IMR-90 (cell line): ENCODE measurements around the gene MBD1. TPM values are rescaled to one million over a fixed set of nuclear protein-coding genes. Genes with fewer than 3 reads are reported as not detected.

Source experiments
- ATAC-seq: fragments of 200-7000 bp; cut with Tn5 transposase; 2 replicates; pipeline ENCODE4 v1.9.1; 2020; ENCODE audit warnings: low read depth, mild to moderate bottlenecking, moderate library complexity
- BruUV-seq: library from RNA; stranded (reverse); fragments of 400-500 nt; replicated peaks from 2 replicates; lab custom pipeline; 2021; lab: Mats Ljungman, UMichigan
- CTCF ChIA-PET: fragments of 300-600 bp; formaldehyde crosslinking; extraction: SDS; loops from one replicate; lab custom pipeline; 2021; ENCODE audit warnings: antibody characterized with exemption; lab: Yijun Ruan, JAX
- POLR2A ChIA-PET: fragments of 300-600 bp; sonication (Branson Sonifier 250); formaldehyde crosslinking; loops from one replicate; lab custom pipeline; 2022; ENCODE audit warnings: antibody characterized with exemption; ENCODE audit not compliant: unreplicated experiment; lab: Charles Lee
- DNase-seq: peaks from one replicate; pipeline ENCODE4 v3.0.0; 2013
- H2AFZ ChIP-seq: replicated peaks from 2 replicates; pipeline ENCODE3; 2013; ENCODE audit warnings: low read length, mild to moderate bottlenecking; ENCODE audit not compliant: poor library complexity
- H2AK5ac ChIP-seq: 2 replicates; pipeline ENCODE4 v1.6.1; 2013; ENCODE audit warnings: low read depth, low read length, inconsistent platforms
- H2AK9ac ChIP-seq: replicated peaks from 2 replicates; pipeline ENCODE3; 2013; ENCODE audit warnings: mild to moderate bottlenecking, low read depth, low read length, moderate library complexity; ENCODE audit not compliant: poor library complexity
- H2BK120ac ChIP-seq: 2 replicates; pipeline ENCODE4 v1.6.1; 2013; ENCODE audit warnings: low read depth, low read length, inconsistent platforms
- H2BK15ac ChIP-seq: 3 replicates; pipeline ENCODE4 v1.6.1; 2013; ENCODE audit warnings: low read depth, low read length, inconsistent platforms
- H2BK20ac ChIP-seq: 2 replicates; pipeline ENCODE4 v1.6.1; 2013; ENCODE audit warnings: low read depth, mild to moderate bottlenecking, inconsistent platforms, low read length, moderate library complexity
- H2BK5ac ChIP-seq: 2 replicates; pipeline ENCODE4 v1.6.1; 2013; ENCODE audit warnings: mild to moderate bottlenecking, low read depth, low read length, inconsistent platforms; ENCODE audit not compliant: poor library complexity, severe bottlenecking
- H3K14ac ChIP-seq: replicated peaks from 2 replicates; pipeline ENCODE4 v1.6.1; 2013; ENCODE audit warnings: low read depth, low read length, inconsistent platforms
- H3K18ac ChIP-seq: 2 replicates; pipeline ENCODE4 v1.6.1; 2013; ENCODE audit warnings: low read depth, low read length, control low read depth
- H3K23ac ChIP-seq: 2 replicates; pipeline ENCODE4 v1.6.1; 2013; ENCODE audit warnings: low read depth, low read length, inconsistent platforms
- H3K27ac ChIP-seq: 2 replicates; pipeline ENCODE4 v1.5.1; 2013; ENCODE audit warnings: mild to moderate bottlenecking, control low read depth, low read length; ENCODE audit not compliant: insufficient read depth
- H3K27me3 ChIP-seq: 2 replicates; pipeline ENCODE4 v1.6.1; 2013; ENCODE audit warnings: low read length; ENCODE audit not compliant: control insufficient read depth, insufficient read depth
- H3K36me3 ChIP-seq: 2 replicates; pipeline ENCODE4 v1.6.1; 2013; ENCODE audit warnings: low read length, mixed read lengths; ENCODE audit not compliant: control insufficient read depth, insufficient read depth
- H3K4ac ChIP-seq: 2 replicates; pipeline ENCODE4 v1.6.1; 2013; ENCODE audit warnings: low read depth, low read length, inconsistent platforms
- H3K4me1 ChIP-seq: 2 replicates; pipeline ENCODE4 v1.6.1; 2013; ENCODE audit warnings: low read length, mixed read lengths; ENCODE audit not compliant: control insufficient read depth, insufficient read depth
- H3K4me2 ChIP-seq: 2 replicates; pipeline ENCODE4 v1.6.1; 2013; ENCODE audit warnings: low read depth, mild to moderate bottlenecking, control low read depth, low read length, moderate library complexity
- H3K4me3 ChIP-seq: 2 replicates; pipeline ENCODE4 v1.5.1; 2013; ENCODE audit warnings: low read depth, mild to moderate bottlenecking, control low read depth, low read length, moderate library complexity; ENCODE audit not compliant: insufficient read depth
- H3K56ac ChIP-seq: 2 replicates; pipeline ENCODE4 v1.6.1; 2013; ENCODE audit warnings: low read length, inconsistent platforms; ENCODE audit not compliant: insufficient read depth; ENCODE audit errors: extremely low read depth
- H3K79me1 ChIP-seq, 2 experiments: 2 replicates each; pipeline ENCODE4 v1.6.1; 2013; ENCODE audit warnings: low read length in 2 of 2, inconsistent platforms in 1 of 2, low read depth in 1 of 2
- H3K9ac ChIP-seq: 2 replicates; pipeline ENCODE4 v1.6.1; 2013; ENCODE audit warnings: low read depth, low read length, control low read depth
- H3K9me1 ChIP-seq: 2 replicates; pipeline ENCODE4 v1.6.1; 2013; ENCODE audit warnings: low read length, inconsistent platforms; ENCODE audit not compliant: insufficient read depth
- H3K9me3 ChIP-seq: 2 replicates; pipeline ENCODE4 v1.6.1; 2013; ENCODE audit warnings: low read length; ENCODE audit not compliant: control insufficient read depth, insufficient read depth
- H4K20me1 ChIP-seq: 2 replicates; pipeline ENCODE4 v1.6.1; 2013; ENCODE audit warnings: low read length, inconsistent platforms; ENCODE audit not compliant: insufficient read depth
- H4K5ac ChIP-seq: 2 replicates; pipeline ENCODE4 v1.6.1; 2013; ENCODE audit warnings: mild to moderate bottlenecking, low read depth, low read length, control low read depth
- H4K8ac ChIP-seq, 2 experiments: 2 replicates each; pipeline ENCODE4 v1.6.1; 2013; ENCODE audit warnings: low read depth in 2 of 2, low read length in 2 of 2, control low read depth in 1 of 2, inconsistent platforms in 1 of 2
- H4K91ac ChIP-seq: 2 replicates; pipeline ENCODE4 v1.6.1; 2013; ENCODE audit warnings: low read depth, low read length, inconsistent platforms; ENCODE audit not compliant: insufficient read depth
- BHLHE40 ChIP-seq: fragments of 150-350 bp; IDR thresholded peaks from 2 replicates; pipeline ENCODE4 v1.6.1; 2016; ENCODE audit warnings: mild to moderate bottlenecking, low read depth, low read length
- CHD1 ChIP-seq: IDR thresholded peaks from 2 replicates; pipeline ENCODE4 v1.6.1; 2012; ENCODE audit warnings: low read depth, low read length, improper control_type of control experiment
- MAFK ChIP-seq: IDR thresholded peaks from 2 replicates; pipeline ENCODE4 v1.6.1; 2012; ENCODE audit warnings: low read depth, low read length, improper control_type of control experiment
- MAZ ChIP-seq: IDR thresholded peaks from 2 replicates; pipeline ENCODE4 v1.6.1; 2012; ENCODE audit warnings: low read depth, mild to moderate bottlenecking, low read length, improper control_type of control experiment, moderate library complexity, borderline replicate concordance
- MXI1 ChIP-seq: IDR thresholded peaks from 2 replicates; pipeline ENCODE4 v1.6.1; 2012; ENCODE audit warnings: low read depth, mild to moderate bottlenecking, low read length, moderate library complexity, borderline replicate concordance
- POLR2A ChIP-seq: IDR thresholded peaks from 2 replicates; pipeline ENCODE4 v1.6.1; 2012; ENCODE audit warnings: mild to moderate bottlenecking, low read depth, low read length
- RAD21 ChIP-seq: IDR thresholded peaks from 2 replicates; pipeline ENCODE4 v1.6.1; 2012; ENCODE audit warnings: low read length, improper control_type of control experiment
- SMC3 ChIP-seq: fragments of 150-350 bp; IDR thresholded peaks from 2 replicates; pipeline ENCODE4 v1.6.1; 2016; ENCODE audit warnings: low read depth, mild to moderate bottlenecking, antibody characterized with exemption, low read length, moderate library complexity
- WGBS, 2 experiments: methylation state at CpG; one replicate each; pipeline versions ENCODE4 v1.1.5 to v1.1.7; 2013; ENCODE audit warnings: missing lambda C conversion rate in 2 of 2; ENCODE audit not compliant: insufficient read length in 1 of 2; ENCODE audit errors: extremely low coverage in 2 of 2; 5-methylcytosine and 5-hydroxymethylcytosine counted together
- dilution Hi-C: fragments of 300-500 bp; cut with HindIII; formaldehyde crosslinking; loops from one replicate; pipeline ENCODE4 v1.14.3; 2018; ENCODE audit warnings: low sequenced_read_pairs; ENCODE audit not compliant: unreplicated experiment
- in situ Hi-C: fragments of 300-500 bp; cut with MboI; formaldehyde crosslinking; loops from 3 replicates; pipeline ENCODE4 v1.14.3; 2019; ENCODE audit warnings: low sequenced_read_pairs, inconsistent platforms, mixed read lengths
- intact Hi-C: fragments of 100-400 bp; cut with micrococcal nuclease; formaldehyde crosslinking; loops from 2 replicates; pipeline ENCODE4 v1.10.0; 2022
- polyA plus RNA-seq, 3 experiments: library from polyadenylated mRNA; depleted of rRNA; stranded (reverse); fragments of >200 nt; gene quantifications; 2 replicates each; pipeline ENCODE4 v1.2.3, GENCODE V29; 2012; ENCODE audit warnings: low replicate concordance in 1 of 3
- total RNA-seq: library from RNA; depleted of rRNA; stranded (reverse); fragments of >200 nt; gene quantifications from 2 replicates; pipeline ENCODE4 v1.2.3, GENCODE V29; 2012
- TF ChIP-seq, protein P1 (sequence below): fragments of 150-350 bp; IDR thresholded peaks from 2 replicates; pipeline ENCODE4 v1.6.1; 2016; ENCODE audit warnings: low read depth, mild to moderate bottlenecking, low read length, moderate library complexity, borderline replicate concordance
- TF ChIP-seq, protein P2 (sequence below): conservative IDR thresholded peaks from 2 replicates; pipeline ENCODE4 v1.5.1; 2012; ENCODE audit warnings: mild to moderate bottlenecking, low read depth, low read length, improper control_type of control experiment
- TF ChIP-seq, protein P3 (sequence below): fragments of 150-350 bp; IDR thresholded peaks from 2 replicates; pipeline ENCODE4 v1.6.1; 2017; ENCODE audit warnings: mild to moderate bottlenecking, antibody characterized with exemption, low read length, low read depth

MBD1 gene
- total and polyA plus RNA-seq, 2 of the 4 experiments (the other 2 are of a cell fraction), result 31.7 to 56.5 TPM

DNA sequence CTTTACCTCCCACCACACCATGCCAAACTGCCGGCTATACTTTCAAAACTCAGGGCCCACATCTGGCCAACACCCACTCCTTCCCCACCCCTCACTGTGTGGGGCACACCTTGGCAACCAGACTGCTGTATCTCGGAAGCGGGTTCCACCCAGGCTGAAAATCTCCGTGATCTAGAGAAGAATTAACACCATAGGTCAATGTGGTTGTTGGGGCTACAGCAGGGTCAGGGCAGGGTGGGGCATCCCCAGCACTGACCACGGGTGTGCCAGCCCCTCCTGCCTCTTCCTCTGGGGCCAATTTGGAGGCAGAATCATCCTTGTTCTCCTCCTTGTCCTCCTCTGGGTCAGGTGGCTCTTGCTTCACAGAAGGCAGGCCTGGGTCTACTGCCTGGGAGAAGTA, 8.8 kb downstream of the MBD1 start:
- Histone ChIP-seq H3K9ac (no peak overlapping the region), H4K91ac (no peak overlapping the region), H3K36me3 (peaks cover 70% of the 10 kb centered on the region), H4K20me1 (peaks cover 7% of the 10 kb centered on the region), H3K9me1 (peaks cover 11% of the 10 kb centered on the region; the same call in 1 of the 2 replicates), H3K4ac (no peak overlapping the region), H4K5ac (no peak overlapping the region), H3K79me1 (peaks cover 0 to 22% of the 10 kb centered on the region in 2 experiments), H3K4me3 (no peak overlapping the region), H2BK5ac (no peak overlapping the region), H3K23ac (no peak overlapping the region), H4K8ac (no peak overlapping the region), H3K18ac (no peak overlapping the region), H3K27ac (no peak overlapping the region), H3K14ac (no peak overlapping the region), H2AK9ac (no peak overlapping the region), H3K56ac (no peak overlapping the region), H3K9me3 (no peaks in the 10 kb centered on the region), H3K27me3 (no peaks in the 10 kb centered on the region), H2BK15ac (no peak overlapping the region), H3K4me2 (no peak overlapping the region), H2AK5ac (no peak overlapping the region), H2BK120ac (no peak overlapping the region), H2BK20ac (no peak overlapping the region), H2AFZ (no peak overlapping the region), H3K4me1 (no peaks in the 10 kb centered on the region)
- POLR2A ChIA-PET, result no interaction called here
- WGBS, 2 experiments, result 100% methylated on average over 2 of the region's 5 CpGs; no CpG with 5 or more reads in 1 of the 2 experiments
- TF ChIP-seq MXI1 (no peak), MAFK (no peak), POLR2A (no peak), CHD1 (no peak), RAD21 (no peak), BHLHE40 (no peak), MAZ (no peak), SMC3 (no peak)
- TF ChIP-seq, protein P1, sequence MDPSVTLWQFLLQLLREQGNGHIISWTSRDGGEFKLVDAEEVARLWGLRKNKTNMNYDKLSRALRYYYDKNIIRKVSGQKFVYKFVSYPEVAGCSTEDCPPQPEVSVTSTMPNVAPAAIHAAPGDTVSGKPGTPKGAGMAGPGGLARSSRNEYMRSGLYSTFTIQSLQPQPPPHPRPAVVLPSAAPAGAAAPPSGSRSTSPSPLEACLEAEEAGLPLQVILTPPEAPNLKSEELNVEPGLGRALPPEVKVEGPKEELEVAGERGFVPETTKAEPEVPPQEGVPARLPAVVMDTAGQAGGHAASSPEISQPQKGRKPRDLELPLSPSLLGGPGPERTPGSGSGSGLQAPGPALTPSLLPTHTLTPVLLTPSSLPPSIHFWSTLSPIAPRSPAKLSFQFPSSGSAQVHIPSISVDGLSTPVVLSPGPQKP, result no peak
- TF ChIP-seq, protein P2, sequence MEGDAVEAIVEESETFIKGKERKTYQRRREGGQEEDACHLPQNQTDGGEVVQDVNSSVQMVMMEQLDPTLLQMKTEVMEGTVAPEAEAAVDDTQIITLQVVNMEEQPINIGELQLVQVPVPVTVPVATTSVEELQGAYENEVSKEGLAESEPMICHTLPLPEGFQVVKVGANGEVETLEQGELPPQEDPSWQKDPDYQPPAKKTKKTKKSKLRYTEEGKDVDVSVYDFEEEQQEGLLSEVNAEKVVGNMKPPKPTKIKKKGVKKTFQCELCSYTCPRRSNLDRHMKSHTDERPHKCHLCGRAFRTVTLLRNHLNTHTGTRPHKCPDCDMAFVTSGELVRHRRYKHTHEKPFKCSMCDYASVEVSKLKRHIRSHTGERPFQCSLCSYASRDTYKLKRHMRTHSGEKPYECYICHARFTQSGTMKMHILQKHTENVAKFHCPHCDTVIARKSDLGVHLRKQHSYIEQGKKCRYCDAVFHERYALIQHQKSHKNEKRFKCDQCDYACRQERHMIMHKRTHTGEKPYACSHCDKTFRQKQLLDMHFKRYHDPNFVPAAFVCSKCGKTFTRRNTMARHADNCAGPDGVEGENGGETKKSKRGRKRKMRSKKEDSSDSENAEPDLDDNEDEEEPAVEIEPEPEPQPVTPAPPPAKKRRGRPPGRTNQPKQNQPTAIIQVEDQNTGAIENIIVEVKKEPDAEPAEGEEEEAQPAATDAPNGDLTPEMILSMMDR, result no peak
- TF ChIP-seq, protein P3, sequence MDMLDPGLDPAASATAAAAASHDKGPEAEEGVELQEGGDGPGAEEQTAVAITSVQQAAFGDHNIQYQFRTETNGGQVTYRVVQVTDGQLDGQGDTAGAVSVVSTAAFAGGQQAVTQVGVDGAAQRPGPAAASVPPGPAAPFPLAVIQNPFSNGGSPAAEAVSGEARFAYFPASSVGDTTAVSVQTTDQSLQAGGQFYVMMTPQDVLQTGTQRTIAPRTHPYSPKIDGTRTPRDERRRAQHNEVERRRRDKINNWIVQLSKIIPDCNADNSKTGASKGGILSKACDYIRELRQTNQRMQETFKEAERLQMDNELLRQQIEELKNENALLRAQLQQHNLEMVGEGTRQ, result no peak
- dilution Hi-C loops (no loop called here), intact Hi-C loops (no loop called here), in situ Hi-C loops (no loop called here)
- DNase-seq (no peak), ATAC-seq (no peak)
- CTCF ChIA-PET, result no interaction called here
- no TSS peak for BruUV-seq
